ENCODE measurements around the gene EP400. TPM values are rescaled to one million over a fixed set of nuclear protein-coding genes. Genes with fewer than 3 reads are reported as not detected.
A peak's percentile ranks its signal among the peaks of the same experiment; 100 is the strongest.

Gene EP400
- total and polyA plus RNA-seq, 9 of the 15 experiments (the other 6 are each of a cell fraction or from before 2014, with no cell fraction given), result 4.5 to 58.0 (median 7.0) TPM

DNA sequence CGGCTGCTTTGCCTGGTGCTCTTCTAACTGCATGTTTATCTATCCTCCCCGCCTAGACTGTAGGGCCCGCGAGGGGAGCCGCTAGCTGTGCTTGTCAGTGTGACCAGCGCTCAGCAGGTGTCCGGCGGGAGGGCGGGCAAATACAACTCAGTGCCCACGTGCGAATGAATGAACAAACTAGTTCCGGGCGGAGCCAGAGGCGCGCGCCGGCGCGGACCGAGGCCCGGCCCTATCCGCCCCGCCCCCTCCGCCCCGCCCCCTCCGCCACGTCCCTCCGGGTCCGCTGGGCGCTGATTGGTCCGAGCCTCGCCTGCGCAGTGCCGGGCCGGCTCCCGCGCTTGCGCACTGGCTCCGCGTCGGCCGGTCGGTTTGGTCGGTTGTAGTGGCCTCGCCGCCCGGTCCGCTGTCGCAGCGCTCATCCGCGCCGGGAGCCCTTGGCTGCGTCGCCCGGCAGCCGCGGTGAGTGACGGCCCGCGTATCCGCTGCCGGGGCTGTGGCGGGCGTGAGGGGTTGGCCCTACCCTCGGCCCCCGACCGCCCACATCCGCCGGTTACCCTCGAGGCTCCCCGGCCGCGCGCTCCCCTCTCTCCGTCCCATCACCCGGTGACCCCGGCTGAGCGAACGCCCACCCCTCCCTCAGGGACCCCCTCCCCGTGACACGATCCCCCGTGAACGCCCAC is 134.3 kb downstream of the EP400 start (continued):
- peak; percentile 60; the same call in 1 of the 2 replicates for TF ChIP-seq PML (IDR thresholded peaks at IDR 0.05; ENCODE audit: low read length)
- TF ChIP-seq TFAM (CRISPR knock-in tag; conservative IDR thresholded peaks at IDR 0.05), result no peak
- TF ChIP-seq, protein P1, sequence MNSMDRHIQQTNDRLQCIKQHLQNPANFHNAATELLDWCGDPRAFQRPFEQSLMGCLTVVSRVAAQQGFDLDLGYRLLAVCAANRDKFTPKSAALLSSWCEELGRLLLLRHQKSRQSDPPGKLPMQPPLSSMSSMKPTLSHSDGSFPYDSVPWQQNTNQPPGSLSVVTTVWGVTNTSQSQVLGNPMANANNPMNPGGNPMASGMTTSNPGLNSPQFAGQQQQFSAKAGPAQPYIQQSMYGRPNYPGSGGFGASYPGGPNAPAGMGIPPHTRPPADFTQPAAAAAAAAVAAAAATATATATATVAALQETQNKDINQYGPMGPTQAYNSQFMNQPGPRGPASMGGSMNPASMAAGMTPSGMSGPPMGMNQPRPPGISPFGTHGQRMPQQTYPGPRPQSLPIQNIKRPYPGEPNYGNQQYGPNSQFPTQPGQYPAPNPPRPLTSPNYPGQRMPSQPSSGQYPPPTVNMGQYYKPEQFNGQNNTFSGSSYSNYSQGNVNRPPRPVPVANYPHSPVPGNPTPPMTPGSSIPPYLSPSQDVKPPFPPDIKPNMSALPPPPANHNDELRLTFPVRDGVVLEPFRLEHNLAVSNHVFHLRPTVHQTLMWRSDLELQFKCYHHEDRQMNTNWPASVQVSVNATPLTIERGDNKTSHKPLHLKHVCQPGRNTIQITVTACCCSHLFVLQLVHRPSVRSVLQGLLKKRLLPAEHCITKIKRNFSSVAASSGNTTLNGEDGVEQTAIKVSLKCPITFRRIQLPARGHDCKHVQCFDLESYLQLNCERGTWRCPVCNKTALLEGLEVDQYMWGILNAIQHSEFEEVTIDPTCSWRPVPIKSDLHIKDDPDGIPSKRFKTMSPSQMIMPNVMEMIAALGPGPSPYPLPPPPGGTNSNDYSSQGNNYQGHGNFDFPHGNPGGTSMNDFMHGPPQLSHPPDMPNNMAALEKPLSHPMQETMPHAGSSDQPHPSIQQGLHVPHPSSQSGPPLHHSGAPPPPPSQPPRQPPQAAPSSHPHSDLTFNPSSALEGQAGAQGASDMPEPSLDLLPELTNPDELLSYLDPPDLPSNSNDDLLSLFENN (IDR thresholded peaks at IDR 0.05; ENCODE audit: low read depth in 2 of 2, low read length in 2 of 2), result no peak
- TF ChIP-seq CAMTA2 (CRISPR knock-in tag; conservative IDR thresholded peaks at IDR 0.05), result no peak
- no peak for TF ChIP-seq ZNF143 (CRISPR knock-in tag; IDR thresholded peaks at IDR 0.05)
- no peak for TF ChIP-seq SPI1 (IDR thresholded peaks at IDR 0.05; ENCODE audit: borderline replicate concordance, low read depth, low read length)
- TF ChIP-seq NFRKB (IDR thresholded peaks at IDR 0.05; ENCODE audit: low read depth), result no peak
- no peak for TF ChIP-seq MAFK (IDR thresholded peaks at IDR 0.05; ENCODE audit: low read length)
- 0 out of 4 replicates have a peak, but pooled peaks of 1 of the 2 experiments have one; percentile 19 for TF ChIP-seq TRIM24 (IDR thresholded peaks at IDR 0.05)
- 0 out of 2 replicates have a peak, but pooled peaks have one; percentile 20 for TF ChIP-seq HNRNPL (IDR thresholded peaks at IDR 0.05; ENCODE audit: low read depth, low read length)
- TF ChIP-seq KAT7 (CRISPR knock-in tag; IDR thresholded peaks at IDR 0.05; ENCODE audit: borderline replicate concordance), result no peak; the same call in 1 of the 2 replicates
- peak; percentile 68; the same call in 1 of the 2 replicates for TF ChIP-seq ERF (CRISPR knock-in tag; IDR thresholded peaks at IDR 0.05)
- TF ChIP-seq YY1 (IDR thresholded peaks at IDR 0.05; ENCODE audit: borderline replicate concordance in 1 of 3, control insufficient read depth in 1 of 3, extremely low read depth in 1 of 3, insufficient read depth in 3 of 3, insufficient read length in 1 of 3, insufficient replicate concordance in 2 of 3, low read depth in 1 of 3, low read length in 2 of 3), result peak in 2 of 3 experiments; percentile 51
- peak; percentile 35 for TF ChIP-seq U2AF1 (optimal IDR thresholded peaks at IDR 0.05; ENCODE audit: low read depth, low read length)
- no peak for TF ChIP-seq ZNF184 (CRISPR knock-in tag; IDR thresholded peaks at IDR 0.05)
- TF ChIP-seq RBM25 (IDR thresholded peaks at IDR 0.05; ENCODE audit: low read depth, low read length, severe bottlenecking), result peak; percentile 88
- TF ChIP-seq PHTF2 (CRISPR knock-in tag; IDR thresholded peaks at IDR 0.05), result no peak
- no peak for TF ChIP-seq CC2D1A (IDR thresholded peaks at IDR 0.05)
- TF ChIP-seq, protein P2, sequence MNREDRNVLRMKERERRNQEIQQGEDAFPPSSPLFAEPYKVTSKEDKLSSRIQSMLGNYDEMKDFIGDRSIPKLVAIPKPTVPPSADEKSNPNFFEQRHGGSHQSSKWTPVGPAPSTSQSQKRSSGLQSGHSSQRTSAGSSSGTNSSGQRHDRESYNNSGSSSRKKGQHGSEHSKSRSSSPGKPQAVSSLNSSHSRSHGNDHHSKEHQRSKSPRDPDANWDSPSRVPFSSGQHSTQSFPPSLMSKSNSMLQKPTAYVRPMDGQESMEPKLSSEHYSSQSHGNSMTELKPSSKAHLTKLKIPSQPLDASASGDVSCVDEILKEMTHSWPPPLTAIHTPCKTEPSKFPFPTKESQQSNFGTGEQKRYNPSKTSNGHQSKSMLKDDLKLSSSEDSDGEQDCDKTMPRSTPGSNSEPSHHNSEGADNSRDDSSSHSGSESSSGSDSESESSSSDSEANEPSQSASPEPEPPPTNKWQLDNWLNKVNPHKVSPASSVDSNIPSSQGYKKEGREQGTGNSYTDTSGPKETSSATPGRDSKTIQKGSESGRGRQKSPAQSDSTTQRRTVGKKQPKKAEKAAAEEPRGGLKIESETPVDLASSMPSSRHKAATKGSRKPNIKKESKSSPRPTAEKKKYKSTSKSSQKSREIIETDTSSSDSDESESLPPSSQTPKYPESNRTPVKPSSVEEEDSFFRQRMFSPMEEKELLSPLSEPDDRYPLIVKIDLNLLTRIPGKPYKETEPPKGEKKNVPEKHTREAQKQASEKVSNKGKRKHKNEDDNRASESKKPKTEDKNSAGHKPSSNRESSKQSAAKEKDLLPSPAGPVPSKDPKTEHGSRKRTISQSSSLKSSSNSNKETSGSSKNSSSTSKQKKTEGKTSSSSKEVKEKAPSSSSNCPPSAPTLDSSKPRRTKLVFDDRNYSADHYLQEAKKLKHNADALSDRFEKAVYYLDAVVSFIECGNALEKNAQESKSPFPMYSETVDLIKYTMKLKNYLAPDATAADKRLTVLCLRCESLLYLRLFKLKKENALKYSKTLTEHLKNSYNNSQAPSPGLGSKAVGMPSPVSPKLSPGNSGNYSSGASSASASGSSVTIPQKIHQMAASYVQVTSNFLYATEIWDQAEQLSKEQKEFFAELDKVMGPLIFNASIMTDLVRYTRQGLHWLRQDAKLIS (CRISPR knock-in tag; IDR thresholded peaks at IDR 0.05), result peak; percentile 71; the same call in 1 of the 2 replicates
- no peak for TF ChIP-seq ZC3H11A (IDR thresholded peaks at IDR 0.05; ENCODE audit: low read depth, low read length)
- peak; percentile 34; the same call in 1 of the 2 replicates for TF ChIP-seq CREM (IDR thresholded peaks at IDR 0.05; ENCODE audit: low read depth)
